ENCODE results near the gene ACOXL.
"Not testable (repeated sequence)": the region's sequence is repeated elsewhere in the genome, so short reads cannot be mapped to it uniquely, and the experiment has no call there.

ACOXL gene

DNA sequence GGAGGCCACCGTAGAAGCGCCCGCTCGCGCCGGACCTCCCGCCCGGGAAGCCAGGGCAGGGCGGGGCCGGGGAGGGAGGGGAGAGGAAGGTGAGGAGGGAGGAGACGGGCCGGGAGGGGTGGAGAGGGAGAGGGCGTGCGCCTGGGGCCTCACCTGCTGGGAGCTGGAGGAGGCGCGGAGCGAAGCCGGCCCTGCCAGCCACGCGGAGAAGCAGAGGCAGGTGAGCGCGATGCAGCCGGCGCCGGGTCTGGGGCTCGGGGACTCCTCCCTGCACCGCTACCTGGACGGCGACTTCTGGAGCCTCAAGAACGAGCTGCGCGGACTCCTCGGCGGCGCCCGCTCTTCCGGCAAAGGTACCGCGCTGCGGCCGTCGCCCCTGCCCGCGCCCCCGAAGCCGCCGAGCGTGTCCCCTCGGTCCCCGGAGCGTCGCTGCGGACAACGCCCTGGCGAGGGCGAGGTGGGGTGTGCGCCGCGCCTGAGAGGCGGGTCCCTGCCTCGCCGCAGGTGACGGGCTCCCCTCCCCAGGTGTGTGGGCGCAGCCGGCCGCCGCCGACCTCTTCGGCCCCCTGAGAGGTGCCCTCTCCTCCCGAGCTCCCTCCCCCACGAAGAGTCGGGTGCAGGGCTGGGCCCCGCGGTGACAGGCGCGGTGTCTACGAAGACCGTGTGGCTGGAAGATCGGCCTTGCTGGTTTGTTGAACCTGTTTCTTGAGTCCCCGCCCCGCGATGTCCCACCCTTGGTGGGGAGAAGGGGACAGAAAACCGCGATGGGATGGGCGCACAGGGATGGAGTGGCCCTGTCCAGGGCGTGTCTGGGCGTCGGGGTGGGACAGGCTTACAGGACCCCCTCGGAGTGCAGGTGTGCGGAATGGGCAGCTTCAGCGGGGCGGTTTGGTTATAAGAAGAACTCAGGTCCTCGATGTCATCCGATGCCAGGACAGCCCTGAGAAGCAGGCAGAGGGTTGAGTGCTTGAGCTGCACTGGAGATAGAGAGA, at the start of gene ACOXL:
Gene ACOXL, plus strand, starts transcription at position 152 of the 992 bp plus-strand sequence. CDS start 35,817 bp downstream, outside the sequence.
- DNase-seq, result no peak

DNA sequence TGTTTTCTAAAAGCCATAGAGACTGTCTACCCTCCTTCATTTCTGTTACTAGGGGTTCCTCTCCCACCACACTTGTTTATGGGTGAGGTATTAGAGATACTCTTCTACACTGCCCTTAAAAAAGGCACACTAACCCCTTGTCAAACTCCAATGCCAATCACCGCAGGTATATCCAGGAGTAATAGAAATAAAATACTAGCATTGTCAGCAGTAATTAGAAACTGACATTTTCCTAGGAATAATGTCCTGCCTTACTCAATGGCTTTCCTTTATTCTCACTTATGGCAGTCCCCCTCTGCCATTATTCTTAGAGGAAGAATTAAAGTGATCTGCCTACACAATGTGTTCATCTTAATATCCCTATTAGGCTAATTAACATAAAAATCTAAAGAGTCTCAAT, 49.5 kb upstream of the ACOXL start:
- no peak for DNase-seq

DNA sequence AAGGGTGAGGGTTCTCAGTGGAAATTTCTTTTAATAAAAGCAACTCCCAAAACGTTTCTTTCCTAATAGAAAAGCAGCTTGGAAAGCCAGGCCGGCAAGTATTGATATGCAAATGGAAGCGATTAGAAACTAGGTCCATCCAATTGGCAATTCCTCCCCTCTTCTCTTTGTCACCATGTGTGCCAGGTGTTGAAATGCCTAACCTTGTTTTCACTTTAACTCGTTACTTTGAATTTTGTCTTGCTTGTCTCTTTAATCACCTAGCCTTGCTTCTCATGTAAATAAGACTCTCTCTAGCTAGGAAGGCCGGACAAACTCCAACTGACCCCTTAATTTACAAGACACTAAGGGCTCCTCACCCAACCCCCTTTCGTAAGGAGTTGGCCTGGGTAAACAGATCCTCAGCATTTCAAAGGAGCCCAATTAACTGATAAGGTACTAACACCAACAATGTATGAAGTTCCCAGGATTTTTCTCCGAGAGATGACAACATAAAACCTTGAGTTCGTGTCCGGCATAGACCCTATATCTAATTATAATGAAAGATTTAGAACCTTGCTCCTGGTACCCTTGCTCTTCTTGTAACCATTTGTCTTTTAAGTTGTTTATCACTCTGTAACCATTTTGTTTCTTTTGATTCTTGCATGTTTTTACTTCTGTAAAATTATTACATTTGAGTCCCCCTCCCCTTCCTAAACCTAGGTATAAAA, 44.4 kb upstream of the ACOXL start:
- not testable (repeated sequence) for DNase-seq

DNA sequence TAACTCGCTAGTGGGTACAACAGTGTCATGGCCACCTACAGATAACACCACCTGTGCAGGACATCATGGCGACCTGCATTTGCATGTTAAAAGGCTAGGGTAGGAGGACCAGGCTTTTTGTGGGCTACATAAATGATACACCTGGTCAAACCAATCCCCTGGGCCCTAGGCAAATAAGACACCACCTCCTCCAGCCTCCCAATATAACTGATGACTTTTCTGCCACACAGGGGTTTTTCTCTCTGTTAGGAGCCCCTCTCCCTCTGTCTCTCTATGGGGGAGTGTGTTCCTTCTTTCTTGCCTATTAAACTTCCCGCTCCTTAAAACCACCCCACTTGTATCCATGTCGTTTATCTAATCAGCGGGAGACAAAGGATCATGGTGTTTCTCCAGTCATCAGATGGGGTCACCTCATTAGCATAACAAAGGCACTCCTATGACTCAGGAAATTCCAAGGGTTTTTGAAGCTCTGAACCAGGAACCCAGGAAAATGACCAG, 43.7 kb upstream of the ACOXL start:
- no peak for DNase-seq

DNA sequence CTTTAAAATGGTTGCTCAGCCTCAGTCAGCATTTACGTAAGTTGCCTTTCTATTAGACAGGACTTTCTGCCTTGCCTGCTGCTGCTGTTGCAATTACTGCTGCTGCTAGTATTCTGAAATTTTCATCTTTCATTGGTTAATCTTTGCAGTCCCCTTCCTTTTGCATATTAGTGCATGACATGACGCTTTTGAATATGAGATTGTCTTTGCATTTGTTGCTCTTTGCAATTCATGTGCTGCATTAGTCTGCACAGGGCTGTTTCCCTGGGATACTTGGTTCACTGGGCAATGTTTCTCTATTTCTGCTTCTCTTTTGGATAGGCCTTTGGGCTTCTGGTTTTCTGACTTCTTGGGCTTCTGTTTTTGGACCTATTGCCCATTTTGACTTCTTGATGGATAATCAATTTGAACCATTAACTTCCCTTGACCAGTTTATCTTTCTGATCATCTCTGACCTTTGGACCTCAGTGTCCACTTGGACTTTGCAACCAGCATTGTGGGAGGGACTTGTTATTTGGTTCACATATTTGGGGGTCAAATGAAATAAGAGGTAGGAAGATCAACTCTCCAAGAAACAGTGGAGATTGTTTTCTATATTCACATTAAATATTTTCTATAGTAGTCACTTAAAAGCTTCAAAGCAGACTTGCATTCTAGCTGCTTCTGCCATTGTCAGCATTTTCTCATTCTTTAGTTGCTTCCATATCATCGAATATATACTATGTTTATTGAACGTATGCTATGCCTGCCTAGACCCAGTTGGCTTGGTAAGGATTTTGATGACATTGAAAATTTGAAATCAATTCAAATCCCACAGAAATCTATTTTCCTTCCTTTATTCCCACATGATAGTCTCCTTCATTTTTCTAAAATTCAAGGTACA, 42.0 kb upstream of the ACOXL start:
- DNase-seq, result no peak

DNA sequence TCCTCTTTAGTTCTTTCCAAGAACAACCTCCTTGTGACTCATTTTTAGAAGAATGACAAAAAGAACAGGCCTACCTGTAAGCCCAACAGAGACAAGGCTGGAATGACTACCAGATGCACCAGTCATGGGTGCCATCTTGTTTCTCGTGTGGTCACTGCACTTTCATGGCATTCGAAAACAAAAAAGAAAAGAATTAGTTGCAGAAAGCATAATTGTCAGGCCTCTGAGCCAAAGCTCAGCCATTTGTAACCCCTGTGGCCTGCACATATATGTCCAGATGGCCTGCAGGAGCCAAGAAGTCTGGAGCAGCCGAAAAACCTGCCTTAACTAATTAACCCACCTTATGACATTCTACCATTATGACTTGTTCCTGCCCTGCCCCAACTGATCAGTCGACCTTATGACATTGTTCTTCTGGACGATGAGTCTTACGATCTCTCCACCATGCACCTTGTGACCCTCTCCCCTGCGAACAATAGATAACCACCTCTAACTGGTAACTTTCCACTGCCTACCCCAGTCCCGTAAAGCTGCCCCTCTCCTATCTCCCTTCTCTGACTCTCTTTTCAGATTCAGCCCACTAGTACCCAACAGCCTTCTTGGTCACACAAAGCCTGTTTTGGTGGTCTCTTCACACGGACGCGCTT, 40.6 kb upstream of the ACOXL start:
- no peak for DNase-seq

DNA sequence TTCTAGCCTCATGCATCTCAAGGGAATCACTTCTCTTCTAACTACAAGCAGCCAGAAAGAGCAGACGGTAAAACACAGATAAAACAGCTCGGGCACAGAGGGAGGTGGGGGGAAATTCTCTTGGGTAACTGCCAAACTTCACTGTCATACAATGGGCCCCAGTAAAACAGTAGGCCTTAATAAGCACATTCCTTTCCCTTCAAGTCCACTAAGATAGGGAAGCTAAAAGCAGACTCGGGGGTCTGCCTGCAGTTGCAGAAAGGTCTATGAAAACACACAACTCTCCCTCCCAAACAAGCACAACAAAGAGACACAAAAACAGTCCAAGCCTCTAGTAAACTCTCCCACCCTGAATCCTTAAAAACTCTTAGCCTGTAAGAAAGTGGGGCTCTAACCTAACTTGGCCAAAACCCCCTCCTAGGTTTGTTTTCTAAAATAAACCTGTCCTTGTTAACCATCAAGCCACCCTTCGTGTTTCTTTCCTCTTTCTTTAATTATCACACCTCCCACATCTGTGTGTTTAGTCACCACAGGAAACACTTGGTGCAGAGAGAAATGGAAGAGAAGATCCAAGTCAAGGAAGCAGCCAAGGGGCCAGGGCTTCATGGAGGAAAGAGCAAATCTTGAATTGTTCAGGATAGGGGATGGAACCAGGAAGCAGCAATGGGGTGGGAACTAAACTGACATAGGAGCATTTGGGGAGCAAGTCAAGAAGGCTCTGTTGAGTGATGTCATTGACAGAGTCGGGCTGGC, 37.1 kb upstream of the ACOXL start:
- DNase-seq, result not testable (repeated sequence)

DNA sequence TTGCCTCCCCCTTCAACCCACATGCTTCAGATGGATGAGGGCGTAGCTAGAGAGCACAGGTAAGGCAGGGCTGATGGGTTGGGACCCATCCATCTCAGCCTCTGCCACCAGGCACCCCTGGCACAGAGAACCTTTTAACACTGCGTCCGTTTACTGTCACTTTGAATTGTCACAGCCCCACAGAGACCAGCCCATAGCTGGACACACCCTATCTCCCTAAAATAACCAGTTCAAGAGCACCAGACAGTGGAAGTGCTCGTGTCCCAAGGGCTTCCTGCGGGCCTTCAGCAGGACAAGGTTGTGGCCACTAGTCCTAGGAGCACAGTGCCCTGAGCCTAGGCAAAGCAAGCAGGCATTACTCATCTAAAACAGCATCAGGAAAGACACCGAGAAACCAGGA, 34.1 kb upstream of the ACOXL start:
- DNase-seq, result not testable (repeated sequence)

DNA sequence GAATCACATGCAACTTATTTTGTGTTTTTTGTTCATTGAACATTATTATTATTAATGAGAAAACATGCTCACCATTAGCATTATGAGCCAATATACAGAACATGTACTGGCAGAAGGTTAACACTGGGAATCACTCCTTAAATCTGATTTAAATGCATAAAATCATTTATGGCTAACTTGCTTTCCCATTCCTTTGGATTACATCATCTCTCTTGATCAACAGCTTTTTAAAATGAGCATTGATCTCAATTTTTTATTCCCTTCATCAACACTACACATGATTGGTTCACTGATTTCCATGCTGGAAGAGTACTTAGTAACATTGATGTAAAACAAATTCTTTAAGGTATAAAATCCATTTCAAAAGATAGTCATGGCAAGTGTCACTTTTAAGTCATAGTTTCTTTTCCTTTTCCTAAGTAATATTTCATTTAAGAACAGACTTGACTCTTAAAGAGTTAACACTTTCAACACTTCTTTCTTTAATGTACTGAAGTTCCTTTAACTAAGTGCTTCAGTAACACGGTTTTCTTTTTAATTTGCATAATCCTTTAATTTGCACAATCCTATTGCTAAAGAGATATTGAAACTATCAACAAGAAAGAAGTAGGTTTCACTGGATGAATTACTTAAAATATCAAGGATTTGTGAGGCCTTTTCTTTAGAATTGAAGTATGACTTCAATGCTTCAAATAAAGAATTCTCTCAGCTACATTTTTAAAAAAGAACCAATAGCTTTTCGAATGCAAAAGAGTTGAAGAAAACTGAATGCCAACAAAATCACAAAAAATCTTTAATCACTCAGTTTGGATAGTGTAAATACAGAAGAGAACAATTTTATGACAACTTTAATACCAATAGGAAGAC, 29.6 kb upstream of the ACOXL start:
- no peak for DNase-seq

DNA sequence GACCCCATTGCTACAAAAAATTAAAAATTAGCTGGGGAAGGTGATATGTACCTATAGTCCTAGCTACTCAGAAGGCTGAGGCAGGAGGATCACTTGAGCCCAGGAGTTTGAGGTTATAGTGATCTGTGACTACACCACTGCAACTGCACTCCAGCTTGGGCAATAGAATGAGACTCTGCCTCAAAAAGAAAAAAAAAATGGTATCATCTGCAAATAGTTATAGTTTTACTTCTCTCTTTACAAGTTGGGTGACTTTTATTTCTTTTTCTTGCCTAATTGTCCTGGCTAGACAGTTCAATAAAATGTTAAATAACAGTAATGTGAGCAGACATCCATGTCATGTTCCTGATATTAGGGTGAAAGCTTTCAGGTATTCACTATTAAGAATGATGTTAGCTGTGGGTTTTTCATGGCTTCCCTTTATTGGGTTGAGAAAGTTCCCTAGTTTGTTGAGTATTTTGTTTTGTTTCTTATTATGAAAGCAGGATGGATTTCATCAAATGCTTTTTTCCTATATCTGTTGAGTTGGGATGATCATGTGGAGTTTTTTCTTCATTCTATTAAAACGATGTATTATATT, 24.9 kb upstream of the ACOXL start:
- no peak for DNase-seq

DNA sequence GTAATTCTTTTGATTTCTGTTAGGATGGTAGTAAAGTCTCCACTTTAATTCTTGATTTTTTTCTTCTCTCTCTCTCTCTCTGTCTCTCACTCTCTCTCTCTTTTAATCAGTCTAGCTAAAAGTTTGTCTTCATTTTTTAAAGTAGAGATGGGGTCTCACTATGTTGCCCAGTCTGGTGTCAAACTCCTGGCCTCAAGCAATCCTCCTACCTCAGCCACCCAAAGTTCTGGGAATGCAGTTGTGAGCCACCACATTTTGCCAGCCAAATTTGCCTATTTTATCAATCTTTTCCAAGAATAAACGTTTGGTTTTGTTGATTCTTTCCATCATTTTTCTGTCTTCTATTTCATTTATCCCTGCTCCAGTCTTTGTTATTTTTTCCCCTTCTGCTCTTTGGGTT, 23.9 kb upstream of the ACOXL start:
- DNase-seq, result no peak

DNA sequence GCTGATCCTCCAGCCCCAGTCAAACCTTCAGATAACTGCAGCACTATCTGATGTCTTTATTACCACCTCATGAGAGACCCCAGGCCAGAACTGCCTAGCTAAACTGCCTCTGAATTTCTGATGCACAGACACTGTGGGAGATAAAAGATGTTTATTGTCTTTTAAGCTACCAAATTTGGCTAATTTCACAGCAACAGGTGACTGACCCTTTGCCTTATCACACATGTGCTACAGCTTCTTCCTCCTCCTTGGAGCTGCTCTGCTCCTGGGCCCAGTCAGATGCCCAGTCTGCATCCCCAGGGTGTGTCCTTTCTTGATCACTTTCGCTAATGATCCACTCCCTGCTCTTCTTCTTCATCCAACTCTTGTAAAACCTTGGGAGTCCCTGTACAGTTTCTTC, 19.6 kb upstream of the ACOXL start:
- no peak for DNase-seq

DNA sequence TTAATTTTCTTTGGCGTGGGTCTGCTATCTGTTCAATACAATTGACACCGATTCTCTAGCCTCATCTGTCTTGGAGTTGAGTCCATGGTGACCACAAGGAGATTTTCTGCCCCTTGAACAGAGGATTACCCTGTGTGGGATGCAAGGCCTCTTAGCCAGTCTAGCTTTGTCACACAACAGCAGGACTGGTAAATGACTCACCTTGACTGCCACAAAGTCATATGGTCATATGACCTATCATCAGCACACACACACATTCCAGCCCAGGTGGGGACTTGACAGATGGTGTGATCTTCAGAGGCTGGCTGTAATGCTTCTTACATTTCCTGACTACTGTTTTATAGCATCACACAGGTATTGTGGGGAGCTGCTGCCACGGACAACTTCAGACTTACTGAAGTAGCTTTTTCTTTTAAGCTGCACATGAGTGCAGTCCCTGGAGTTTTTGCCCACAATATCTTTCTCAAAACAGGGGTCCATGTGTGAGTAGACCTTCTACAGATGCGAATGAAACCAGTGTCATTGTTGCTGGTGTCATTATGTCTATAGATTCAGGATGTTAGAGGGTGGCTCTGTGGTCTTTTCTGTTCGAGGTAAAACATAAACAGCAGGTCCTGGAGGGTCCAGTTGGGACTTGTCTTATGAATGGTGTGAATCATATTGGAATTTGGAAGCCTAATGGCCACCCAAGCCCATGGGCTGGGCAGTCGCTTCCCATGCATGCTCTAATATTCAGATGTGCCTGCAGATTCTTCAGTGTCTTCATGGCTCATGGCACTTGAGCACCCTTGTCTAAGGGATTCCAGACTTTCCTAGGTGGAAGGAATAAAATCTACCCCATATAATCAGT, 18.6 kb upstream of the ACOXL start:
- DNase-seq, result no peak

DNA sequence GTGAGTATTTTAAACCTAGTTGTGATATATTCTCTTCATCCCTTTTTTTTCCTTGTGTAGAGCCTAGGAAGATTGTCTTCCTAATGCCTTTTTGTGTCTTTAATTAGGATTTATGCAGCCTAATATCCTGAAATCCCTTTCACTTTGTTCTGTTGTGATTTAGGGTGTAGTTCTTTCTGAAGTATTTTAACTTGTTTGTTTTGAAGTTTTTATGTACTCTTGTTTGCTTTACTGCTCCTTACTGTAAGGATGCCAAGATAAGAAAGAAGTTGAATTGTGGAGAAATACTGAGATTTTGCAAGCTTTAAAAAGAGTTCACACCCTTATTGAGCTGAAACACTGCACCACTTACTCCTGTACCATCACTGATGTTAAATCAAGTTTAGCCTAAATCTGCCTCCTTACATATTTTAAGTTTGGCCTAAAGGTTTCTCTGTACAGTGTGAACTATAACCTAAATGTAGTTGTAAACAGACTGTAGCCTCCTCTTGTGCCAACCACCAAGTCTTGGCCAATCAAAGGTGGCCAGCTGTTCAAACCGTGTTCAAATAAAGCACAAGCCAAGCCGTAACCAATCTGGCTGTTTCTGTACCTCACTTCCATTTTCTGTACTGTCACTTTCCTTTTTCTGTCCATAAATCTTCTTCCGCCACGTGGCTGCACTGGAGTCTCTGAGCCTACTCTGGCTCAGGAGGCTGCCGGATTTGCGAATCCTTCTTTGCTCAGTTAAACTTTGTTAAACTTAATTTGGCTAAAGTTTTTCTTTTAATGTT, 17.7 kb upstream of the ACOXL start:
- no peak for DNase-seq

DNA sequence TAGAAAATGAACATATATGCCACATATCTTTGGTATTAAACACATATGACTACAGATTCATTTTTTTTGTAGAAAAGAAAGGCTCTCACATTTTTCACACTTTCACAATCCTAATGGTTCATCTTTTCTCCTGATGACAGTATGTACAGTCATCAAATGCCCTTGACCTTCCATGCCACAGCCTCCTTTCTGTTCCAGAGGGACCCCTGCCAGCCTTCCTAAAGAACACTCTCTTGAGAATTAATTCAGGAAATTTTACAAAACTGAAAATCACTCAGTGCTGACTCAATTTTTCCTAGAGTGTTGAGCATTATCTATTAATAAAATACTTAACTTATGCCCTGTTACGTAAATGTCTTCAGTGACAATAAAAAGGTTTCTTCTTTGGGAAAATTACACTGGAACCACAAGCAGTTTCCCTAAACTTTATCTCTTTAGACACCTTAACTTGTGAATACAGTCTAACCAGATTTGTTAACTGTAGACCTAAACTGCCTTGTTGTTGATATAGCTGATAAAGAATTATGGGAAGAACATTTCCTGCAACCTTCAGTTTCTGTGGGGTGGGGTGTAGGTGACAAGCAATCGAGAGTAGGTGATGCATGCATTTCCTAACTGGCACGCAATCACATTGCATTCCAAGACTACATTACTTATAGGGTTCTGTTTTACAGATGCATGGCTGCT, 15.3 kb upstream of the ACOXL start:
- DNase-seq, result peak; percentile 61

DNA sequence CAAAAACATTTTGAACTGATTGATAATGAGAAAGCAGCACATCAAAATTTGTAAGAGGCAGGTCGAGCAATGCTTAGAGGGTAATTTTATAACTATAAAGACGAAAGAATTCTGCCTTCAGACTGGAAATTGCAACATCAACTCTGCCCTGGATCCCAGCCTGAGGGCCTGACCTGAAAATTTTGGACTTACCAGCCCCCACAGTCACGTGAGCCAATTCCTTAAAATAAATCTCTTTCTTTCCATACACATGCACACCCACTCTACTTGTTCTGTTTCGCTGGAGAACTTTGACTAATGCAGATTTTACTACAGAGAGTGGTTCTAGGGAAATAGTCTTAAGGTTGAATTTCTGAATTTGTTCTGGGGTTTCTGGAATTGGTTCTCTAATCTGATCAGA, 14.6 kb upstream of the ACOXL start:
- DNase-seq, result no peak

DNA sequence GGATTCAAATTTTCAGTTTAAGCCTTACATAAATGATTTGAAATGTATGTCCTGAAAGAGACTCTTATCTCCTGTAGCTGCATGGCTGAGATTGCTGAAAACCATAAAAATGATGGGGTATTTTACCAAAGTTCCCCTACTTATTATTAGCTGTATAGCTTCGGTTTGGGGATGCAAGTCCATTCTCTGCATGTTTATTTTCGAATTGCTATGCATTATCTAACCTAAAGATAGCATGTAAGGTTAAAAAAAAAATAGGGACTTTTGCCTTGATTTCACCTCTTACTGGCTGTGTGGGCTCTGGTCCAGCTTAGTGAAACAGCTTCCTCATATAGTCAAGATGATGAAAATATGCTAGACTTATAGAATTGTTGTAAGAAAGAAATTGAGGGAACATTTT, 14.0 kb upstream of the ACOXL start:
- DNase-seq, result no peak

DNA sequence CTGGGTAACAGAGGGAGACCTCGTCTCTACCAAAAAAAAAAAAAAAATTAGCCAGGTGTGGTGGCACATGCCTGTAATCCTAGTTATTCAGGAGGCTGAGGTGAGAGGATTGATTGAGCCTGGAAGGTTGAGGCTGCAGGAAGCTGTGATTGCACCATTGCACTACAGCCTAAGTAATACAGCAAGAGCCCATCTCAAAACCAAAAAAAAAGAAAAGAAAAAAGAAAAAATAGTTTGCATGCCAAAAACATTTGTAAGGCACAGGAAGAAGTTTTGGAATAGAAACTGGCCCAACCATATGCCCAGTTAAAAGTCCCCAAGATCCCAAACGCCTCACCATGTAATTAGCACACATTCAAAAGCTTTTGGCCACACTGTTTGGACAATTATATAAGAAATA, 13.4 kb upstream of the ACOXL start:
- DNase-seq, result no peak

All from fibroblast of skin of right biceps (primary cell).